ENCODE results near the gene IL16. TPM values are rescaled to one million over a fixed set of nuclear protein-coding genes. Genes with fewer than 3 reads are reported as not detected.

IL16 gene
- total and polyA plus RNA-seq, 4 donors, result 4.3 to 6.6 (median 5.1) TPM

DNA sequence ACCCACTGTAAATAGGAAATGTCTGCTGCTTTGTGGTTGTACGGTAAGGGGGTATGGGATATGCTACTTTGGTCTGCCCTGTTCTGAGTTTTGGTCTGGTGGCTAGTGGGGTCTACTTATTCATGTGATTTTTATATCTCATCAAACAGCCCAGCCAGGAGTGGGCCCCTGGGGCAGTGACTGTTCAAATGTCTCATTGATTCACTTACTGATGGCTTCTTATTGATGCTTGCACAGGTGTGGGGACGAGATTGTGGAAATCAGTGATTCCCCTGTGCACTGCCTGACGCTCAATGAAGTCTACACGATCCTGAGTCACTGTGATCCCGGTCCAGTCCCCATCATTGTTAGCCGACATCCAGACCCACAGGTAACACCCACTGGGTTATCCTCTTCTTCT, 88.8 kb downstream of the IL16 start:
- no peak for DNase-seq (ENCODE audit: low read depth in 4 of 6, low spot score in 6 of 6)
- Histone ChIP-seq H3K27ac (ENCODE audit: low read depth, low read length) (no peak overlapping the region), H3K4me1 (ENCODE audit: control insufficient read depth, insufficient read depth, low read length) (peaks cover 4% of the 10 kb centered on the region), H3K36me3 (ENCODE audit: control insufficient read depth, insufficient read depth, low read length) (peaks cover 3% of the 10 kb centered on the region), H3K4me3 (ENCODE audit: low read depth, low read length) (no peak overlapping the region), H3K9me3 (ENCODE audit: control insufficient read depth, insufficient read depth, low read length) (no peaks in the 10 kb centered on the region), H3K27me3 (ENCODE audit: control insufficient read depth, insufficient read depth, low read length) (no peaks in the 10 kb centered on the region)
- 88% methylated on average over 4 of the region's 6 CpGs for WGBS (ENCODE audit: insufficient coverage)

GRCh38 chr15:81286621-81287121, 90.0 kb downstream of the IL16 start:
- H3K27ac ChIP-seq (ENCODE audit: low read depth, low read length), result no peak overlapping the region
- no peaks in the 10 kb centered on the region for H3K27me3 ChIP-seq (ENCODE audit: control insufficient read depth, insufficient read depth, low read length)
- no peaks in the 10 kb centered on the region for H3K4me1 ChIP-seq (ENCODE audit: control insufficient read depth, insufficient read depth, low read length)
- H3K9me3 ChIP-seq (ENCODE audit: control insufficient read depth, insufficient read depth, low read length), result no peaks in the 10 kb centered on the region
- 90% methylated on average over 1 of the region's 2 CpGs for WGBS (ENCODE audit: insufficient coverage)
- H3K4me3 ChIP-seq (ENCODE audit: low read depth, low read length), result no peak overlapping the region
- peaks cover 3% of the 10 kb centered on the region for H3K36me3 ChIP-seq (ENCODE audit: control insufficient read depth, insufficient read depth, low read length)
- no peak for DNase-seq (ENCODE audit: low read depth in 4 of 6, low spot score in 6 of 6)

- Histone ChIP-seq H3K9me3 (ENCODE audit: control insufficient read depth, insufficient read depth, low read length) (no peaks in the 10 kb centered on the region), H3K27ac (ENCODE audit: low read depth, low read length) (no peak overlapping the region), H3K4me3 (ENCODE audit: low read depth, low read length) (no peak overlapping the region), H3K4me1 (ENCODE audit: control insufficient read depth, insufficient read depth, low read length) (no peaks in the 10 kb centered on the region), H3K27me3 (ENCODE audit: control insufficient read depth, insufficient read depth, low read length) (no peaks in the 10 kb centered on the region), H3K36me3 (ENCODE audit: control insufficient read depth, insufficient read depth, low read length) (no peaks in the 10 kb centered on the region)
- 83% methylated on average over 2 of the region's 3 CpGs for WGBS (ENCODE audit: insufficient coverage)
- no peak for DNase-seq (ENCODE audit: low read depth in 4 of 6, low spot score in 6 of 6)
Observed at GRCh38 chr15:81288040-81288439, 91.4 kb downstream of the IL16 start.

DNA sequence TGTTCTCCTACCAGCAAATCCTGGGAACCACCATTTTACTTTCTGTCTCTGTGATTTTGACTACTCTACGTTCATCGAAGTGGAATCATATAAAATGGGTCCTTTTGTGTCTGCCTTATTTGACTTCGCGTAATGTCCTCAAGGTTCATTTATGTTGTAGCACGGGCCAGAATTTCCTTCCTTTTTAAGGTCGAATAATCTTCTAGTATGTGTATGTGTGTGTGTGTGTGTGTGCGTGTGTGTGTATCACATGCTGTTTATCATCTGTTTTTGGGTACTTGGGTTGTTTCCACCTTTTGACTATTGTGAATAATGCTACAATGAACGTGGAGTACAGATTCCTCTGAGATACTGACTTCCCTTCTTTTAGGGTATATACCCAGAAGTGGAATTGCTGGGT, 91.9 kb downstream of the IL16 start:
- Histone ChIP-seq H3K27me3 (ENCODE audit: control insufficient read depth, insufficient read depth, low read length) (no peaks in the 10 kb centered on the region), H3K4me1 (ENCODE audit: control insufficient read depth, insufficient read depth, low read length) (no peaks in the 10 kb centered on the region), H3K27ac (ENCODE audit: low read depth, low read length) (no peak overlapping the region), H3K4me3 (ENCODE audit: low read depth, low read length) (no peak overlapping the region), H3K9me3 (ENCODE audit: control insufficient read depth, insufficient read depth, low read length) (no peaks in the 10 kb centered on the region), H3K36me3 (ENCODE audit: control insufficient read depth, insufficient read depth, low read length) (no peaks in the 10 kb centered on the region)
- 100% methylated on average over 3 of the region's 8 CpGs for WGBS (ENCODE audit: insufficient coverage)
- no peak for DNase-seq (ENCODE audit: low read depth in 4 of 6, low spot score in 6 of 6)

DNA sequence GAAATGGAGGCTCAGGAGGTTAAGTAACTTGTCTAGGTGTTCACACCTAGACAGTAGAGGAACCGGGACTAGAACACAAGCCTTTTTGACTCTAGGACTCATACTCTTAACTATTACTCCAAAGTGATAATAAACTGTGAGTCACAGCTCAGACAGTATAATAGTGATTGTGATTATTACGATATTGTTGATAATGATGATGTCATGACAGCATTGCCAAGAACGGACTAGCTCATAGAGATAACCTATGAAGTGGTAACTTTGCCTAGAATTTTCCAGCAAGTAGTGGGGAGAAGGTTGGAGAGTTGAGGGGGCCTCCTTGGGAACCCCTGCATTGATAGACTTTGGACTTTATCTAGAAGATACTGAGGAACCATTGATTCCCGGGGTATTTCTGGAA, 93.2 kb downstream of the IL16 start:
- DNase-seq (ENCODE audit: low read depth in 4 of 6, low spot score in 6 of 6), result no peak
- H3K27ac ChIP-seq (ENCODE audit: low read depth, low read length), result no peak overlapping the region
- no peaks in the 10 kb centered on the region for H3K36me3 ChIP-seq (ENCODE audit: control insufficient read depth, insufficient read depth, low read length)
- no peaks in the 10 kb centered on the region for H3K27me3 ChIP-seq (ENCODE audit: control insufficient read depth, insufficient read depth, low read length)
- H3K9me3 ChIP-seq (ENCODE audit: control insufficient read depth, insufficient read depth, low read length), result no peaks in the 10 kb centered on the region
- H3K4me3 ChIP-seq (ENCODE audit: low read depth, low read length), result no peak overlapping the region
- 100% methylated on average over 3 of the region's 4 CpGs for WGBS (ENCODE audit: insufficient coverage)
- peaks cover 6% of the 10 kb centered on the region for H3K4me1 ChIP-seq (ENCODE audit: control insufficient read depth, insufficient read depth, low read length)

GRCh38 chr15:81291916-81292522, 95.3 kb downstream of the IL16 start:
- Histone ChIP-seq H3K4me3 (ENCODE audit: low read depth, low read length) (no peak overlapping the region), H3K27ac (ENCODE audit: low read depth, low read length) (no peak overlapping the region), H3K27me3 (ENCODE audit: control insufficient read depth, insufficient read depth, low read length) (no peaks in the 10 kb centered on the region), H3K36me3 (ENCODE audit: control insufficient read depth, insufficient read depth, low read length) (no peaks in the 10 kb centered on the region), H3K4me1 (ENCODE audit: control insufficient read depth, insufficient read depth, low read length) (peaks cover 6% of the 10 kb centered on the region), H3K9me3 (ENCODE audit: control insufficient read depth, insufficient read depth, low read length) (no peaks in the 10 kb centered on the region)
- DNase-seq (ENCODE audit: low read depth in 4 of 6, low spot score in 6 of 6), result no peak
- WGBS (ENCODE audit: insufficient coverage), result 88% methylated on average over 3 of the region's 5 CpGs

DNA sequence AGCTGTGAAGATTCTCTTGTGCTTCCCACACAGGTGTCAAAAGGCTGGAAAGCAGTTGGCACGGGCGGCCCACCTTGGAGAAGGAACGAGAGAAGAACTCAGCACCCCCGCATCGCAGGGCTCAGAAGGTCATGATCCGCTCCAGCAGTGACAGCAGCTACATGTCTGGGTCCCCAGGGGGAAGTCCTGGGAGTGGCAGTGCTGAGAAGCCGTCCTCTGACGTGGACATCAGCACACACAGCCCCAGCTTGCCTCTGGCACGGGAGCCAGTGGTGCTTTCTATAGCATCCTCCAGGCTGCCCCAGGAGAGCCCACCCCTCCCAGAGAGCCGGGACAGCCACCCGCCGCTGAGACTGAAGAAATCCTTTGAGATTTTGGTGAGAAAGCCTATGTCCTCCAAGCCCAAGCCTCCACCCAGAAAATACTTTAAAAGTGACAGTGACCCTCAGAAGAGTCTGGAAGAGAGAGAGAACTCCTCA, 95.9 kb downstream of the IL16 start:
- Histone ChIP-seq H3K4me1 (ENCODE audit: control insufficient read depth, insufficient read depth, low read length) (peaks cover 6% of the 10 kb centered on the region), H3K9me3 (ENCODE audit: control insufficient read depth, insufficient read depth, low read length) (no peaks in the 10 kb centered on the region), H3K36me3 (ENCODE audit: control insufficient read depth, insufficient read depth, low read length) (no peaks in the 10 kb centered on the region), H3K27me3 (ENCODE audit: control insufficient read depth, insufficient read depth, low read length) (no peaks in the 10 kb centered on the region), H3K27ac (ENCODE audit: low read depth, low read length) (no peak overlapping the region), H3K4me3 (ENCODE audit: low read depth, low read length) (no peak overlapping the region)
- WGBS (ENCODE audit: insufficient coverage), result 96% methylated on average over 6 of the region's 12 CpGs
- DNase-seq (ENCODE audit: low read depth in 4 of 6, low spot score in 6 of 6), result no peak

- no peak for DNase-seq (ENCODE audit: low read depth in 4 of 6, low spot score in 6 of 6)
- Histone ChIP-seq H3K9me3 (ENCODE audit: control insufficient read depth, insufficient read depth, low read length) (no peaks in the 10 kb centered on the region), H3K36me3 (ENCODE audit: control insufficient read depth, insufficient read depth, low read length) (no peaks in the 10 kb centered on the region), H3K27ac (ENCODE audit: low read depth, low read length) (no peak overlapping the region), H3K4me1 (ENCODE audit: control insufficient read depth, insufficient read depth, low read length) (peaks cover 6% of the 10 kb centered on the region), H3K27me3 (ENCODE audit: control insufficient read depth, insufficient read depth, low read length) (no peaks in the 10 kb centered on the region), H3K4me3 (ENCODE audit: low read depth, low read length) (no peak overlapping the region)
- WGBS (ENCODE audit: insufficient coverage), result 71% methylated on average over 4 of the region's 9 CpGs
Observed at GRCh38 chr15:81293728-81294515, 97.2 kb downstream of the IL16 start.

DNA sequence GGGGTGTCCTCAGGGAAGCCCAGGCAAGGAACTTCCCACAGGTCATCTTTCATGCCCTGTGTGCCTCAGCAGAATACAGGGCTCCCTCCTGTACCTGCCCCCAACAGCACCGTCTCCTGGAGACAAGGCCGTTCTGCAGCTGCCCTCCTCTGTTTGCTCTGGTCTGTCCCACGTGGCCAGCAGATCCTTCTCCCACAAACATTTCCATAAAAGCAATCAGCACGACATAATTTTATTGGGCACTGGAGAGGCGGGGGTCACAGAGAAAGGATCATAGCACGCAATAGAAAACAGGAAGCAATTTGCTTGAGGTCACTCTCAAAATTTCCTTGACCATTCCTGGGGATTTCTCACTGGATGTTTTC, 97.8 kb downstream of the IL16 start:
- peaks cover 6% of the 10 kb centered on the region for H3K4me1 ChIP-seq (ENCODE audit: control insufficient read depth, insufficient read depth, low read length)
- H3K27me3 ChIP-seq (ENCODE audit: control insufficient read depth, insufficient read depth, low read length), result no peaks in the 10 kb centered on the region
- no peak for DNase-seq (ENCODE audit: low read depth in 4 of 6, low spot score in 6 of 6)
- H3K36me3 ChIP-seq (ENCODE audit: control insufficient read depth, insufficient read depth, low read length), result no peaks in the 10 kb centered on the region
- 59% methylated on average over 6 of the region's 6 CpGs for WGBS (ENCODE audit: insufficient coverage)
- H3K4me3 ChIP-seq (ENCODE audit: low read depth, low read length), result no peak overlapping the region
- H3K27ac ChIP-seq (ENCODE audit: low read depth, low read length), result no peak overlapping the region
- H3K9me3 ChIP-seq (ENCODE audit: control insufficient read depth, insufficient read depth, low read length), result no peaks in the 10 kb centered on the region
